Ishikawa (cell line): ENCODE measurements around the gene CLCN2.

Experiments
- RAD21 ChIP-seq: IDR thresholded peaks from 2 replicates; pipeline ENCODE4 v1.6.1; 2012; ENCODE audit warnings: low read depth
- TAF1 ChIP-seq: IDR thresholded peaks from 2 replicates; pipeline ENCODE4 v1.6.1; 2012; ENCODE audit warnings: low read depth, mild to moderate bottlenecking

- TF ChIP-seq TAF1 (no peak), RAD21 (no peak)
Measured at GRCh38 chr3:184373422-184373821, 12.0 kb upstream of the CLCN2 start.
